ENCODE measurements around the gene CRY2. TPM values are rescaled to one million over a fixed set of nuclear protein-coding genes. Genes with fewer than 3 reads are reported as not detected.
A peak's percentile ranks its signal among the peaks of the same experiment; 100 is the strongest.

The CRY2 gene
- total and polyA plus RNA-seq, 8 donors = 26.6 to 42.3 (median 31.2) TPM

DNA sequence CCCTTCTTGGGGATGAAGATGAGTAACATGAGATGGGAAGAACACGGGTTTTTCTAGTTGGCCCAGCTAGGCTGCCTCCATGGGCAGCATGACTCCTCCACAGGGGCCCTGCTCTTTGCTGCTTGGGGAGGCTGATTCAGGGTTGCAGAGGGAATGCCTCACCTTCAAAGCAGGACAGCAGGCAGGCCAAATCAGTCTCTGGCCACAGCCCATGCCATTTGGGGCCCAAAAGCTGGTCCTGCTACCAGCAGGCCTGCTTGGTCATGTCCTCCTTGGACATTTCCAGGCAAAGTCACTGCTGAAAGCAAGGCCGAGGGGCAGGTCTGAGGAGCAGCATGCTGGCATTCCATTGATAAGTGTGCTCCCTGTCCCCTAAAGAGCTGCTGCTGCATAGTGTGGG is 24.4 kb downstream of the CRY2 start:
- no peaks in the 10 kb centered on the region for H3K4me1 ChIP-seq
- no peak overlapping the region for H3K4me3 ChIP-seq
- DNase-seq (no peak), ATAC-seq (no peak)
- no peaks in the 10 kb centered on the region for H3K9me3 ChIP-seq
- intact Hi-C loops (cut with DNase I) = no loop called here
- H3K36me3 ChIP-seq = peaks cover 0 to 97% of the 10 kb centered on the region in 2 donors
- TF ChIP-seq, protein P1, sequence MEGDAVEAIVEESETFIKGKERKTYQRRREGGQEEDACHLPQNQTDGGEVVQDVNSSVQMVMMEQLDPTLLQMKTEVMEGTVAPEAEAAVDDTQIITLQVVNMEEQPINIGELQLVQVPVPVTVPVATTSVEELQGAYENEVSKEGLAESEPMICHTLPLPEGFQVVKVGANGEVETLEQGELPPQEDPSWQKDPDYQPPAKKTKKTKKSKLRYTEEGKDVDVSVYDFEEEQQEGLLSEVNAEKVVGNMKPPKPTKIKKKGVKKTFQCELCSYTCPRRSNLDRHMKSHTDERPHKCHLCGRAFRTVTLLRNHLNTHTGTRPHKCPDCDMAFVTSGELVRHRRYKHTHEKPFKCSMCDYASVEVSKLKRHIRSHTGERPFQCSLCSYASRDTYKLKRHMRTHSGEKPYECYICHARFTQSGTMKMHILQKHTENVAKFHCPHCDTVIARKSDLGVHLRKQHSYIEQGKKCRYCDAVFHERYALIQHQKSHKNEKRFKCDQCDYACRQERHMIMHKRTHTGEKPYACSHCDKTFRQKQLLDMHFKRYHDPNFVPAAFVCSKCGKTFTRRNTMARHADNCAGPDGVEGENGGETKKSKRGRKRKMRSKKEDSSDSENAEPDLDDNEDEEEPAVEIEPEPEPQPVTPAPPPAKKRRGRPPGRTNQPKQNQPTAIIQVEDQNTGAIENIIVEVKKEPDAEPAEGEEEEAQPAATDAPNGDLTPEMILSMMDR (IDR thresholded peaks at IDR 0.05) = no peak
- no peaks in the 10 kb centered on the region for H3K27me3 ChIP-seq
- H3K27ac ChIP-seq = no peak overlapping the region

DNA sequence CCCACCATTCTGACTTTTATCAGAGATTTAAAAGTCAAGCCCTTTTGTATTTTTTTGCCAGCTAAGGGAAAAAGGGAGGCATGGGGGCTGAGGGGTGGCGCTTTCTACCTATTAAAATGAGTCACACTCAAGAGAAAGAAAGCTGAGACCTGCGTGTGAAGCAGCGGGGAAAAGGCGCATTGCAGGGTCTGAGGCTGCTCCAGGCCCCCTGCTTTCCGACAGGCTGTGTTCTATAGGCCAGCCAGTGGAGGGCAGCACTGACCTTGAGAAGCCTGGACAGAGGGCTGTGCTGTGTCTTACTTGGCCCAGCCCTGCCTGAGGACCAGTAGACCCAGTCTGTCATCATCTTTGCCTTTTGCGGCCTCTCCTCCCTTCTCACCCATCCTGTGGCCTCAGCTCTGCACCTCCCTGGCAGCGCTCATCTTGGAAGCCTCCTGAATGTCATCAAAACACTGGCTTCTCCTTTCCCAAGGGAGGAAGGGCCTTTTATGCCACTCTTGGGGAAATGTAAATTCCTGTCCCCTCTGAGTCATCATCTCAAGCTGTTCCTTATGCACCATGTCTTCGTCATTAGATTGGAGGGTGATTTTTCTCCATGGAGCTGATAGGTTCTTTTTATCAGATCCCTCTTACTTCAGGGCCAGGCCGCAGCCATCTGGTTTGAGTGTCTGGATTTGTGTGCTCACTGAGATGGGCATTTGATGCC is 25.5 kb downstream of the CRY2 start:
- H3K36me3 ChIP-seq = peaks cover 0 to 97% of the 10 kb centered on the region in 2 donors
- H3K4me3 ChIP-seq = no peak overlapping the region
- no peaks in the 10 kb centered on the region for H3K27me3 ChIP-seq
- DNase-seq = peak in 1 of 4 donors; percentile 42
- H3K9me3 ChIP-seq = no peaks in the 10 kb centered on the region
- no peaks in the 10 kb centered on the region for H3K4me1 ChIP-seq
- intact Hi-C loops (cut with DNase I) = no loop called here
- ATAC-seq = peak; percentile 89
- H3K27ac ChIP-seq = no peak overlapping the region
- TF ChIP-seq, protein P1 (IDR thresholded peaks at IDR 0.05) = peak; percentile 33 to 38

- Histone ChIP-seq H3K27me3 (no peaks in the 10 kb centered on the region), H3K4me3 (no peak overlapping the region), H3K9me3 (no peaks in the 10 kb centered on the region), H3K4me1 (no peaks in the 10 kb centered on the region), H3K36me3 (peaks cover 0 to 92% of the 10 kb centered on the region in 2 donors), H3K27ac (no peak overlapping the region)
- TF ChIP-seq, protein P1 (IDR thresholded peaks at IDR 0.05) = no peak
- intact Hi-C loops (cut with DNase I) = no loop called here
- no peak for DNase-seq
- ATAC-seq = no peak
These were observed 29.1 kb downstream of the CRY2 start for GRCh38 chr11:45876401-45876800.

DNA sequence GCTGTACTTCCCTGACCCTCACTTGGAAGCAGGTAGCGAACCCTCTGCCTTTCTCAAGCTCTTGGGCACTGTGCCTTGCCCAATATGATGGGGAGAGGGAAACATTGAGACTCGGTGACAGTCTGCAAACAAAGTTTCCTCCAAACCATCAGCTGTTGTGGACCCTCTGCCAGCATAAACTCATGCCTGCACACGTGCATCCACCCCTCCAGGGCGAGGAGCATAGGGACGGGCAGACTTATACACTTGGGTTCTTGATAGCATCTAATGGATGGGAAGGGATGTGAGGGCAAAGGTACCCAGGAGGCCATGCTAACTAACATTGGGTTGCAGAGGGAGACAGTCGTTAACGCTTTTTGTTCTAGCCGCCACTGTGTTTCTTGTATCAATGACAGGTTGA is 29.9 kb downstream of the CRY2 start:
- intact Hi-C loops (cut with DNase I) = no loop called here
- H3K27me3 ChIP-seq = no peaks in the 10 kb centered on the region
- ATAC-seq (no peak), DNase-seq (no peak)
- H3K4me3 ChIP-seq = no peak overlapping the region
- no peak overlapping the region for H3K27ac ChIP-seq
- TF ChIP-seq, protein P1 (IDR thresholded peaks at IDR 0.05) = no peak
- H3K4me1 ChIP-seq = no peaks in the 10 kb centered on the region
- H3K9me3 ChIP-seq = no peaks in the 10 kb centered on the region
- H3K36me3 ChIP-seq = peaks cover 0 to 92% of the 10 kb centered on the region in 2 donors

- ATAC-seq (no peak), DNase-seq (no peak)
- intact Hi-C loops (cut with DNase I) = no loop called here
- Histone ChIP-seq H3K27ac (no peak overlapping the region), H3K9me3 (no peaks in the 10 kb centered on the region), H3K4me3 (no peak overlapping the region), H3K4me1 (no peaks in the 10 kb centered on the region), H3K36me3 (peaks cover 0 to 92% of the 10 kb centered on the region in 2 donors), H3K27me3 (no peaks in the 10 kb centered on the region)
- TF ChIP-seq, protein P1 (IDR thresholded peaks at IDR 0.05) = no peak
These were observed 30.6 kb downstream of the CRY2 start for GRCh38 chr11:45877845-45878244.

All from left lung (tissue), 10 donors.